ENCODE measurements around the gene MTHFD1L. TPM values are rescaled to one million over a fixed set of nuclear protein-coding genes. Genes with fewer than 3 reads are reported as not detected.

MTHFD1L gene
- total RNA-seq, 1 donor from 2014 or later = 59.1 TPM

DNA sequence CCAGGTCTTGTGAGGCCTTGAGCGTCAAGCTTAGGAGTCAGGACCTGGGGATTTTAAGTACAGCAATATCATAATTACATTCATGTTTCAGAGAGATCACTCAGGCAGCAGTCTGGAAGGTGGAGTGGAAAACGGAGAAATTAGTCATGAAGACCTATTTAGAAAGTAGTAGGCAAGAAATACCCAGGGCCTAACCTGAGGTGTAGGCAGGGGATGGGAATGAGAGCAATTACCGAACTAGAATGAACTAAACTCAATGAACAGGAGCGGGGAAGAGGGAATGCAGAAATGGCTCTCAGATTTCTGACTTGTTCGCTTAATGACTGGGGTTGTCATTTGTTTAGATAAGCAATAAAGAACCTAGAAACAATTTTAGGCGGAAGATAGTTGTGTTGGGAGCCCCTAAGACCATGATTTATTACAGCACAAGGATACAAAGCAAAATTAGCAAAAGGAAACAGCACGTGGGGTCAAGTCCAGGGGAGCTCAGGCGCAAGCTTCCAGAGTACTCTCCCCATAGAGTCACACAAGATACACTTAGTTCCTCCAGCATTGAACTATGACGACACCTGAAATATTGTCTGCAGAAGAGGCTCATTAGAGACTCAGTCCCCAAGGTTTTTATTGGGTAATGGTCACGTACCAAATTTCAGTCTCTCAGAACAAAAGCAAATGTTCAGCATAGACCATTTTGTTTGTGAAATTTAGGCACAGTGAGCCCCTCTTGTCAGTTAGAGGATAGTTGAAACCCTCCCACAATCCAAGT is 195.4 kb downstream of the MTHFD1L start:
- DNase-seq (ENCODE audit: low spot score in 2 of 2, unreplicated experiment in 2 of 2) = no peak
- peak overlapping the region; percentile 86 for H3K27ac Mint-ChIP-seq
- peaks cover 83% of the 10 kb centered on the region for H3K4me1 Mint-ChIP-seq
- no peak for TF ChIP-seq CTCF (IDR thresholded peaks at IDR 0.05; ENCODE audit: unreplicated experiment)
- no peaks in the 10 kb centered on the region for H3K36me3 Mint-ChIP-seq
- H3K27me3 Mint-ChIP-seq (ENCODE audit: low read depth) = no peaks in the 10 kb centered on the region
- H3K9me3 Mint-ChIP-seq = no peaks in the 10 kb centered on the region
- no peak overlapping the region for H3K4me3 Mint-ChIP-seq

DNA sequence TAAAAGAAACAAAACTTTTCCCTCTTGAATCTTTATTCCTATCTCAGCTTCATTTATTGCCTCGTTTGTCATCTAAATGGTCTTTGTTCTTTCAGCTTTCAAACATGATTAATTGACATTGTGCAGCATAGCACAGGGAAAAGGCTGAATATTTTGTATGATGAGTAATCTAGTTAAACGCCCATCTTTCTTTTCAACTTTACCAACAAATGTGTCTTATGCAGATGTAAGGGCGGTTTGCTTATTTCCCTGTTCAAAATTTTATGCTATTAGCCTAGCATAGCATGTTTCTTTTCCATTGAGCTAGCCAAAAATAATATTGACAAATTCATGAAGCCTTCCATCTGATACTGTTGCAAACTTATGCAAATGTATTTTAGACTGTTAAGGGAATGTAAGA is 197.8 kb downstream of the MTHFD1L start:
- Mint-ChIP-seq H3K9me3 (no peaks in the 10 kb centered on the region), H3K27ac (peak overlapping the region; percentile 90), H3K4me1 (peaks cover 69% of the 10 kb centered on the region), H3K27me3 (ENCODE audit: low read depth) (no peaks in the 10 kb centered on the region), H3K36me3 (no peaks in the 10 kb centered on the region), H3K4me3 (no peak overlapping the region)
- DNase-seq (ENCODE audit: low spot score in 2 of 2, unreplicated experiment in 2 of 2) = no peak
- no peak for TF ChIP-seq CTCF (IDR thresholded peaks at IDR 0.05; ENCODE audit: unreplicated experiment)

- Mint-ChIP-seq H3K4me3 (no peak overlapping the region), H3K9me3 (no peaks in the 10 kb centered on the region), H3K27ac (peak overlapping the region; percentile 90), H3K36me3 (no peaks in the 10 kb centered on the region), H3K27me3 (ENCODE audit: low read depth) (no peaks in the 10 kb centered on the region), H3K4me1 (peaks cover 70% of the 10 kb centered on the region)
- TF ChIP-seq CTCF (IDR thresholded peaks at IDR 0.05; ENCODE audit: unreplicated experiment) = no peak
- no peak for DNase-seq (ENCODE audit: low spot score in 2 of 2, unreplicated experiment in 2 of 2)
These were observed 198.5 kb downstream of the MTHFD1L start for GRCh38 chr6:151063842-151064647.

- Mint-ChIP-seq H3K9me3 (no peaks in the 10 kb centered on the region), H3K36me3 (peaks cover 1% of the 10 kb centered on the region), H3K4me3 (no peak overlapping the region), H3K27ac (peak overlapping the region; percentile 86), H3K4me1 (peaks cover 71% of the 10 kb centered on the region), H3K27me3 (ENCODE audit: low read depth) (no peaks in the 10 kb centered on the region)
- no peak for DNase-seq (ENCODE audit: low spot score in 2 of 2, unreplicated experiment in 2 of 2)
- no peak for TF ChIP-seq CTCF (IDR thresholded peaks at IDR 0.05; ENCODE audit: unreplicated experiment)
These were observed 199.7 kb downstream of the MTHFD1L start for GRCh38 chr6:151065027-151065815.

DNA sequence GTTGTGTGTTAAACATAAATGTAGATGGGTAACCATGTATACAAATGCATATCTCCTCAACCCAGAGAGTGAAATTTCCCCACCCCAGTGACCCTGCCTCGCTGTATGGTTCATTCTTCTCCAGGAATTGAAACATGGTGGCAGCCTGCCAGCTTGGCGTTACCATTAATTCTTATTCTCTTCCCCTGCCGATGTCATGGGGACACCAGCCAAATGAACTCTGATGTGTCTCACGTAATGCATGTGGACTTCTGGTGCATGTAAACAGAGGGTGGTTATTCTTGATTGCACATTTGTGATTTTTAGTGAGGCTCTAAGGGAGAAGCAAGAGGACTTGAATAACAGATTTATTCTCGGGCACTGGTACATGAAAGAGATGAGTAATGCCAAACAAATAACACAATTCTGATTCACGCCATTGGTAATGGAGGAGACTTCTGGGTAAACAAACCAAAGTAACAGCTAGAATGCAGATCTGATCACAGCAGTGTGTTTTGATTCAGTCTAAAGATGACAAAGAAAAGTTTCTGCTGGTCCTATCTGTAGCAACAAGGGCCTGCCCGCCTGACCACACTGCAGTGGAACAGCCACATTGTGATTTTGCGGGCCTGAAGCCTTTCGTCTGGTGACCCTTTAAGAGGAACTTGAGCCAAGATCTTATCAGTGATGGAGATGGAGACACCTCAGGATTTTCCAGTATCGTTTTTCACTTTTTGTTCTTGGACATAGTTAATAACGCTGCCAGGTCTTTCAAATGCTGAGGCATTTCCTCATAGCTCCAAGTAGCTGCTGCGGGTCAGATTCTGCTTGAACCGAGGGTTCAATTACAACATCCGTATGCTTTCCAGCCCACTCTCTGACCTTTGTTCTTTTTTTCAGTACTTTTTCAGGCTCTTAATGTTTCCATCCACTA is 202.4 kb downstream of the MTHFD1L start:
- peaks cover 7% of the 10 kb centered on the region for H3K36me3 Mint-ChIP-seq
- no peak for TF ChIP-seq CTCF (IDR thresholded peaks at IDR 0.05; ENCODE audit: unreplicated experiment)
- no peak overlapping the region for H3K4me3 Mint-ChIP-seq
- H3K4me1 Mint-ChIP-seq = peaks cover 60% of the 10 kb centered on the region
- no peaks in the 10 kb centered on the region for H3K9me3 Mint-ChIP-seq
- H3K27me3 Mint-ChIP-seq (ENCODE audit: low read depth) = no peaks in the 10 kb centered on the region
- H3K27ac Mint-ChIP-seq = peak overlapping the region; percentile 97
- no peak for DNase-seq (ENCODE audit: low spot score in 2 of 2, unreplicated experiment in 2 of 2)

All from mesothelial cell of epicardium (in vitro differentiated cells).